MM.1S (cell line): ENCODE data around the gene SLC7A9.
"Not testable (repeated sequence)": the region's sequence is repeated elsewhere in the genome, so short reads cannot be mapped to it uniquely, and the experiment has no call there.

Experiments used
- DNase-seq: peaks from one replicate; pipeline ENCODE4 v3.0.0-alpha.2; 2015
- H2AFZ ChIP-seq: fragments of 300-600 bp; sonication (generic); 2 replicates; pipeline ENCODE4 v1.6.0; 2016; ENCODE audit warnings: antibody characterized with exemption, low read length
- H3F3A ChIP-seq: fragments of 300-600 bp; sonication (generic); 2 replicates; pipeline ENCODE4 v1.6.1; 2016; ENCODE audit warnings: mild to moderate bottlenecking, antibody characterized with exemption, low read length, moderate library complexity, mixed read lengths; ENCODE audit not compliant: insufficient read depth
- H3K27ac ChIP-seq: fragments of 300-600 bp; sonication (generic); 2 replicates; pipeline ENCODE4 v1.5.1; 2016; ENCODE audit warnings: mild to moderate bottlenecking, low read length
- H3K27me3 ChIP-seq: fragments of 300-600 bp; sonication (generic); replicated peaks from 2 replicates; pipeline ENCODE4 v1.6.0; 2016; ENCODE audit warnings: low read length; ENCODE audit not compliant: insufficient read depth
- H3K36me3 ChIP-seq: fragments of 300-600 bp; sonication (generic); replicated peaks from 2 replicates; pipeline ENCODE4 v1.6.1; 2016; ENCODE audit warnings: mild to moderate bottlenecking, low read length, mixed read lengths; ENCODE audit not compliant: insufficient read depth
- H3K4me1 ChIP-seq: fragments of 300-600 bp; sonication (generic); 2 replicates; pipeline ENCODE4 v1.6.1; 2016; ENCODE audit warnings: low read length, mixed read lengths
- H3K4me2 ChIP-seq: fragments of 300-600 bp; sonication (generic); 2 replicates; pipeline ENCODE4 v1.6.0; 2016; ENCODE audit warnings: low read depth, low read length
- H3K4me3 ChIP-seq: fragments of 300-600 bp; sonication (generic); 2 replicates; pipeline ENCODE4 v1.5.1; 2016; ENCODE audit warnings: low read length, mixed read lengths
- H3K79me2 ChIP-seq: fragments of 300-600 bp; sonication (generic); 2 replicates; pipeline ENCODE4 v1.6.1; 2016; ENCODE audit warnings: mixed run types, low read length, mixed read lengths
- H3K9ac ChIP-seq: fragments of 300-600 bp; sonication (generic); 2 replicates; pipeline ENCODE4 v1.6.1; 2016; ENCODE audit warnings: low read length, mixed read lengths
- H3K9me2 ChIP-seq: fragments of 300-600 bp; sonication (generic); replicated peaks from 2 replicates; pipeline ENCODE4 v1.6.1; 2016; ENCODE audit warnings: mild to moderate bottlenecking, low read length, mixed read lengths; ENCODE audit not compliant: insufficient read depth
- H3K9me3 ChIP-seq: fragments of 300-600 bp; sonication (generic); replicated peaks from 2 replicates; pipeline ENCODE4 v1.6.1; 2016; ENCODE audit warnings: mild to moderate bottlenecking, low read length, mixed read lengths; ENCODE audit not compliant: insufficient read depth
- H4K20me1 ChIP-seq: fragments of 300-600 bp; sonication (generic); 2 replicates; pipeline ENCODE4 v1.6.1; 2016; ENCODE audit warnings: mild to moderate bottlenecking, low read length, moderate library complexity, mixed read lengths; ENCODE audit not compliant: insufficient read depth
- EZH2 ChIP-seq: fragments of 300-600 bp; sonication (generic); optimal IDR thresholded peaks from 2 replicates; pipeline ENCODE3; 2017; ENCODE audit warnings: low read depth, mild to moderate bottlenecking, antibody characterized with exemption, low read length, mixed read lengths
- EZH2phosphoT487 ChIP-seq: fragments of 300-600 bp; sonication (generic); IDR thresholded peaks from 2 replicates; pipeline ENCODE4 v1.6.1; 2018; ENCODE audit warnings: antibody characterized with exemption, low read length
- TF ChIP-seq, protein P1 (sequence below): fragments of 300-600 bp; sonication (generic); IDR thresholded peaks from 2 replicates; pipeline ENCODE4 v1.5.1; 2016; ENCODE audit warnings: antibody characterized with exemption, low read length, mixed read lengths

The SLC7A9 gene

DNA sequence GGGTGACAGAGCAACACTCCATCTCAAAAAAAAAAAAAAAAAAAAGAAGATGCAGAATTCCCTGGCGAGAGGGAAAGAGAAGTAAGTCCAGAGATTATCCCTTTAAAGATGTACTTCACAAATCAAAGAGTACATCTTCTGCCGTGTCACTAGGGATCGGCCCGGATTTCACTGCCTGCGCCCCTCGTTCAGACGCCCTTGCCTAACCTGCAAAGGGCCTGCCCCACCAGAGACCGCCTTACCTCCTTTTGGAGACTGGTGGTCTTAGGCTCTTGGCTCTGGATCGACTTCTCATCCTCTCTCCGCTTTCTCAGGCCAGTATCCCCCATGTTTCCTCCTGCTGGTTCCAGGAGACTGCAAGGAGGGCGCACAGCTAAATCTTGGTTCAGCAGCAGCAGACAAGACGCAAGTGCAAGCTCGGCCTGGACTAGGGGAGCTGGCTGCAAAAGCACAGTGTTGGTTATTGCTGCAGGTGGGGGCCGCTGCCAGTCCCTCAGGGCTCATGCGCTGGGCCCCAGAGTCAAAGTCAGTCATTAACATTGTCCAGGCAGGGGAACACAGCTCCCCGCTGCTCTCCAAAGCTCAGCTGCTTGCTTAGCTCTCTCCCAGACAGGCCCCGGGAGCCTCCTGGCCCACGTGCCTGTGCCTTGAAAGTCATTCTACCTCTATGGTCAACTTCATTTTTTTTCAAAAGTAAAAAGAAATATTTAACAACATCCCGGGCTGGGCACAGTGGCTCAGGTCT, 1.2 kb downstream of the SLC7A9 start:
- no peaks in the 10 kb centered on the region for H3F3A ChIP-seq
- no peak overlapping the region for H2AFZ ChIP-seq
- no peaks in the 10 kb centered on the region for H3K79me2 ChIP-seq
- DNase-seq: no peak
- H3K9ac ChIP-seq: no peak overlapping the region
- H3K36me3 ChIP-seq: no peaks in the 10 kb centered on the region
- H3K4me1 ChIP-seq: no peaks in the 10 kb centered on the region
- H4K20me1 ChIP-seq: no peaks in the 10 kb centered on the region
- no peaks in the 10 kb centered on the region for H3K9me3 ChIP-seq
- H3K4me2 ChIP-seq: no peak overlapping the region
- no peak overlapping the region for H3K4me3 ChIP-seq
- no peaks in the 10 kb centered on the region for H3K9me2 ChIP-seq
- no peak overlapping the region for H3K27ac ChIP-seq
- no peak for TF ChIP-seq EZH2
- TF ChIP-seq, protein P1, sequence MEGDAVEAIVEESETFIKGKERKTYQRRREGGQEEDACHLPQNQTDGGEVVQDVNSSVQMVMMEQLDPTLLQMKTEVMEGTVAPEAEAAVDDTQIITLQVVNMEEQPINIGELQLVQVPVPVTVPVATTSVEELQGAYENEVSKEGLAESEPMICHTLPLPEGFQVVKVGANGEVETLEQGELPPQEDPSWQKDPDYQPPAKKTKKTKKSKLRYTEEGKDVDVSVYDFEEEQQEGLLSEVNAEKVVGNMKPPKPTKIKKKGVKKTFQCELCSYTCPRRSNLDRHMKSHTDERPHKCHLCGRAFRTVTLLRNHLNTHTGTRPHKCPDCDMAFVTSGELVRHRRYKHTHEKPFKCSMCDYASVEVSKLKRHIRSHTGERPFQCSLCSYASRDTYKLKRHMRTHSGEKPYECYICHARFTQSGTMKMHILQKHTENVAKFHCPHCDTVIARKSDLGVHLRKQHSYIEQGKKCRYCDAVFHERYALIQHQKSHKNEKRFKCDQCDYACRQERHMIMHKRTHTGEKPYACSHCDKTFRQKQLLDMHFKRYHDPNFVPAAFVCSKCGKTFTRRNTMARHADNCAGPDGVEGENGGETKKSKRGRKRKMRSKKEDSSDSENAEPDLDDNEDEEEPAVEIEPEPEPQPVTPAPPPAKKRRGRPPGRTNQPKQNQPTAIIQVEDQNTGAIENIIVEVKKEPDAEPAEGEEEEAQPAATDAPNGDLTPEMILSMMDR: no peak
- no peak for TF ChIP-seq EZH2phosphoT487
- H3K27me3 ChIP-seq: no peaks in the 10 kb centered on the region

DNA sequence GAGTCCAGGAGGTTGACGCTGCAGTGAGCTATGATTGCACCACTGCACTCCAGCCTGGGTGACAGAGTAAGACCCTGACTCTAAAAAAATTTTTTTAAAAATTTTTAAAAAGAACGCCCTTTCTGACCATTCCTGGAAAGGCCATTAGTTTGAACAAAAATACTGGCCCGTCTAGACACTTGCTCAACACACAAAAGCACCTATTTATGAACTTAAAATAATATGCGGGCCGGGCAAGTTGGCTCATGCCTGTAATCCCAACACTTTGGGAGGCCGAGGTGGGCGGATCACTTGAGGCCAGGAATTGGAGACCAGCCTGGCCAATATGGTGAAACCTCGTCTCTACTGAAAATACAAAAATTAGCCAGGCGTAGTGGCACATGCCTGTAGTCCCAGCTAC, 2.1 kb downstream of the SLC7A9 start:
- H2AFZ ChIP-seq, H3K4me3 ChIP-seq, H3K36me3 ChIP-seq, H3K4me2 ChIP-seq, H3K9me2 ChIP-seq, H3K9ac ChIP-seq, H3F3A ChIP-seq, H4K20me1 ChIP-seq, H3K9me3 ChIP-seq, H3K79me2 ChIP-seq, DNase-seq, H3K27ac ChIP-seq, H3K4me1 ChIP-seq, H3K27me3 ChIP-seq: not testable (repeated sequence)

DNA sequence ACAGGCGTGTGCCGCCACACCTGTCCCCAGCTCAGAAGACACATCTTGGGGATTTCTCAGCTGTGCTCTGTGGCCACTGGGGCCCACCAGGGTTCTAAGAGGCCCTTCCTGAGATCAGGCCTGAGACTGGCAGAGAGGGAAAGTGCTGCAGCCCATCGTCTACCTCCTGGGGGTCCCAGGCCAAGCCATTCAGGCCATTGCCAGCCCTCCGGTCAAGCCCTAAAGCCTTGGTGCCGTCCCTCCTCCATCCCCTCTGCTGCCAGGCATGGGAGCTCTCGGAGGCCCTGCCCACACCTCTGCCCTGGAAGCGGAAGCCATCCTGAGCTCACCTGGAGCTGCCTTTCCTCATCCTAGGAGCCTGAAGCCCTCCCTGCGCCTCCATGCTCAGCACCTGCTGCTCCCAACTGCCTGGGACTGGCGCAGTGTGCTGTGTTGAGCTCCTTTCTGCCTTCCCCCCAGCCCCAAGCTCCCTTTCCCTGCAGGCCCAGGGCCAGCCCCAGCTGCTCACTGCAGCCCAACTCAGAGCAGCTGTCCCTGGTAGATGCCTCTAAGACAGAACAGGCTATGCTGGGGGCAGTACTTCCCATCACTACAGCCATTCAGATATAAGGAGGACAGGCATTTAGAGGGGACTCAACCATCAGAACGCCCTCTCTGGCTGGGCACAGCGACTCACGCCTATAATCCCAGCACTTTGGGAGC, 2.9 kb downstream of the SLC7A9 start:
- Histone ChIP-seq H3K4me2 (no peak overlapping the region), H3K4me1 (no peaks in the 10 kb centered on the region), H3K79me2 (no peaks in the 10 kb centered on the region), H3F3A (no peaks in the 10 kb centered on the region), H3K4me3 (no peak overlapping the region), H2AFZ (no peak overlapping the region), H4K20me1 (no peaks in the 10 kb centered on the region), H3K36me3 (no peaks in the 10 kb centered on the region), H3K9me3 (no peaks in the 10 kb centered on the region), H3K27me3 (no peaks in the 10 kb centered on the region), H3K9me2 (no peaks in the 10 kb centered on the region), H3K27ac (no peak overlapping the region), H3K9ac (no peak overlapping the region)
- no peak for DNase-seq
- TF ChIP-seq, protein P1: no peak
- TF ChIP-seq EZH2phosphoT487 (no peak), EZH2 (no peak)

DNA sequence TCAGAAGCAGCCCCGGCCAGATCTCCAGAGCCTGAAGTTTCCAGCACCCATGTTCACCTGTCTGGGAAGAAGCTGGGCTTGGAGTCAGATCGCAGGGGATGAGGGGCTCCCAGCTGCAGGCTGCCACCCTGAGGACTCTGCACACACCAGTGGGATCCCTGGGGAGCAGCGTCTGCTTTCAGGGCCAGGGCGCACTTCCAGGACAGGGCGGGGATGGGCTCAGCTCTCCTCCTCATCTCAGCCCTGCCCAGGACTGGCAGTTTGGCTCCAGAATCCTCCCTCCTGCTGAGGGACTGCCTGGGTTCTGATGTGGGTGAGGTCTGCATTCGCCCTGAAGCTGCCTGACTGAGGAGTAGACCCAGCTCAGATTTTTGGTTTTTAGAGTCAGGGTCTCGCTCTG, 3.5 kb downstream of the SLC7A9 start:
- H3K27me3 ChIP-seq: no peaks in the 10 kb centered on the region
- H3K4me2 ChIP-seq: no peak overlapping the region
- no peaks in the 10 kb centered on the region for H3K9me3 ChIP-seq
- H3K27ac ChIP-seq: no peak overlapping the region
- H3F3A ChIP-seq: no peaks in the 10 kb centered on the region
- H3K79me2 ChIP-seq: no peaks in the 10 kb centered on the region
- H2AFZ ChIP-seq: no peak overlapping the region
- H3K4me1 ChIP-seq: no peaks in the 10 kb centered on the region
- no peak overlapping the region for H3K9ac ChIP-seq
- H3K4me3 ChIP-seq: no peak overlapping the region
- H3K9me2 ChIP-seq: no peaks in the 10 kb centered on the region
- TF ChIP-seq EZH2: no peak
- TF ChIP-seq EZH2phosphoT487: no peak
- TF ChIP-seq, protein P1: no peak
- DNase-seq: no peak
- H4K20me1 ChIP-seq: no peaks in the 10 kb centered on the region
- H3K36me3 ChIP-seq: no peaks in the 10 kb centered on the region
